ENCODE results near the gene PACS1.
A peak's percentile ranks its signal among the peaks of the same experiment; 100 is the strongest.

PACS1 gene

GRCh38 chr11:66285250-66285947 lies 215.3 kb downstream of the PACS1 start:
- no peak for DNase-seq (ENCODE audit: low read depth in 1 of 2, low spot score in 1 of 2)

DNA sequence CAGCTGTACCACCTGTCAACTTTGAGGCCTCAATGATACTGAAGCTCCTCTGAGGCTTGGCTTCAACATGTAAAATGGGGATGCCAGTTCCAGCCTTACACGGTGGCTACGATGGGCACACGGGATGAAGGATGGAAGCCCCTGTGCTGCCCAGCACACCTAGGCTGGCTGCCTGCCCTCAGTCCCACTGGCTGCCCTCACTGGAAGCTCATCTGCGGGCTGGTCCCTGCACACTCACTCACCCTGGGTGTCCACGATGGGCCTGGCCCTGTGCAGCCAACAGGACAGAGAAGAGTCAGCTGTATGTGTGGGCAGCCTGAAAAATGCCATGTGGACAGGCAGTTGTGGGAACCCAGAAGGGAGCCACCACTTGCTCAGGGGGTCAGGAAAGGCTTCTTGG lies 216.6 kb downstream of the PACS1 start:
- no peak for DNase-seq (ENCODE audit: low read depth in 1 of 2, low spot score in 1 of 2)

GRCh38 chr11:66287211-66287888 lies 217.3 kb downstream of the PACS1 start:
- DNase-seq (ENCODE audit: low read depth in 1 of 2, low spot score in 1 of 2) = no peak

GRCh38 chr11:66287889-66288670 lies 218.0 kb downstream of the PACS1 start:
- no peak for DNase-seq (ENCODE audit: low read depth in 1 of 2, low spot score in 1 of 2)

- DNase-seq (ENCODE audit: low read depth in 1 of 2, low spot score in 1 of 2) = peak; percentile 93 to 98
These were observed 218.8 kb downstream of the PACS1 start, which contains the start of gene YIF1A for GRCh38 chr11:66288671-66289547. TSS of gene YIF1A (minus strand) at chr11:66289143. CDS start at chr11:66288985, 158 bp downstream.

GRCh38 chr11:66289548-66290329 lies 219.7 kb downstream of the PACS1 start:
- peak; percentile 56 to 68 for DNase-seq (ENCODE audit: low read depth in 1 of 2, low spot score in 1 of 2)

DNA sequence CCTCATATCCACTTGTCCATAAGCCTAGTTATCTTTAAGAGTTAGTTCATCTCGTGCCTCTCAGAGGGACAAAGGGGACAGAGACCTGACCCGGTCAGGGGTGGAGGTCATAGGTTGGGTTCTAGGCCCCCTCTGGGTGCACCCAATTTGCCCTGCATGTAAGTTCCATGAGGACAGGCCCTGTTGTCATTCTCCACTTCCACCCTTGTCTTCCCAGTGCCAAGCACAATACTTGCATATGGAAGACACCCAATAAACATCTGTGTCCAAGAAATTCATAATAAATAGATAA lies 220.2 kb downstream of the PACS1 start:
- no peak for DNase-seq (ENCODE audit: low read depth in 1 of 2, low spot score in 1 of 2)

DNA sequence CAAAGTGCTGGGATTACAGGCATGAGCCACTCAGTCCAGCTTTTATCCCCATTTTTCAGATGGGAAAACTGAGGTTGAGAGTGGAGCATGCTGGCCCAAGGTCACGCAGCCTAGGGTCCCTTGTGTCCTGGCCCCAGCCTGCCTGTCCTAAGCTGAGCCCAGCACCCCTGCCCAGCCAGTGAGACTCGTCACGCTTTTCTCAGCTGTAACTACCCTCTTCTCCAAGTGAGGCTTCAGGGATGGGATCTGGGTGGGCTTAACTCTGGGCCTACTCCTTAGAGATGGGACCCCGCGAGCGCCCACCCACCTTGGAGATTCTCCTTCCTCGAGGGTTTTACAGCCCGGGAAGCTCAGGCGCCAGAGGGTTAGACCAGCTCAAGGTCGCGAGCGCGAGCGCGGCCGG lies 221.2 kb downstream of the PACS1 start:
- no peak for DNase-seq (ENCODE audit: low read depth in 1 of 2, low spot score in 1 of 2)

DNA sequence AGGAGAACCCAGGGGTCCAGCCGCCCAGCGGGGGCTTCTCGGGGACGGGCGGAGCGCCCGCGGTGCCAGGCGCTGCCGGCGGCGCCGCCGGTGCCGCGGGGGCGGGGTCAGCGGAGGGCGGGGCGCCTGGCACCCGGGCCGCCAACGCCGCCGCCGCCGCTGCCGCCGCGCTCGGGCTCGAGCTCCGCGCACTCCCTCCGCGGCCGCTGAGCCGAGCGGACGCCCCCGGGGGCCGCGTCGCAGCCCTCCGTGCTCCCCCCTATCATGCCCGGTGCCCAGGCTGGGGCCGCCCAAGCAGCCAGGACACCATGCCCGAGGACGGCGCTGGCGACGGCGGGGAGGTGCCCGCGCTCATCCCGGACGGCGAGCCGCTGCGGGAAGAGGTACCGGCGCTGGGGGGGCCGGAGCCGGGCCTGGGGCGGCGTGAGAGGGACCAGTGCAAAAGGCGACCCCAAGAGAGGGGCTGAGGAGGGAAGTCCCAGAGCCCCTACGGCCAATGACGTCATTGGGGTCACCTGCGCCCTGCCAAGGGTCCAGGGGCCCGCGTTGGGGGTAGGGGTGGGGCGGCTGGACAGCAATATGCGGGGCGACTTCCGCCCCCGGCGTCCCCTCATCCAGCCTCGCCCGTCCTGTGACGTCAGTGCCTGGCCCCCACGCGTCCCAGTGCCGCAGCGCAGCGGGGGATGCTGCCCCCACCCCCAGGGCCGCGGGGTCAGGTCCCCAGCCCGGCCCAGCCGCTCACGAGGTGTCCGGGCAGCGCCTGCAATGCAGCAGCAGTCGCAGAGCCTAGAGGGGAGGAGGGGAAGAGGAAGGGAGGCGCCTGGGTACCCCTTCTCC lies 221.9 kb downstream of the PACS1 start, which contains the start of gene TMEM151A:
TSS of gene TMEM151A (plus strand) at position 189 of the 837 bp plus-strand sequence. CDS start at position 309, 120 bp downstream.
- DNase-seq (ENCODE audit: low read depth in 1 of 2, low spot score in 1 of 2) = no peak

GRCh38 chr11:66292543-66293332 lies 222.7 kb downstream of the PACS1 start:
- DNase-seq (ENCODE audit: low read depth in 1 of 2, low spot score in 1 of 2) = no peak

DNA sequence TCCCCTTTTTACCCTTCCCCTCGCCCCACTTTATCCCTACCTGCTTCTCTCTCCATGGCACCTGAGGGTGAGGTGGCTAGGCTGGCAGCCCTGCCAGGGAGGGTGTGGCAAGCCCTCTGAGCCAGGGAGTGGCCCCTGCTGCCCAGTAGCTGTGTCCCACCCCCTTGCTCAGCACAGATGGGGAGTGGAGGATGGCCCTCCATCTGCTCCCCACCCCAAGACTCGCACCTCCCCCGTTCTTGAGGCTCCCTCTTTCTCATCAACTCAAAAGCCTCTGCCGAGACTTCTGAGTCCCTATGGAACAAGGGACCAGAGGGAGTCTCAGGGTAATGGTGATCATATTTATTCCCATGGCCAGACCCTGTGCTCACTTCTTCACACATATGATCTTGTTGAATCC lies 223.3 kb downstream of the PACS1 start:
- no peak for DNase-seq (ENCODE audit: low read depth in 1 of 2, low spot score in 1 of 2)

DNA sequence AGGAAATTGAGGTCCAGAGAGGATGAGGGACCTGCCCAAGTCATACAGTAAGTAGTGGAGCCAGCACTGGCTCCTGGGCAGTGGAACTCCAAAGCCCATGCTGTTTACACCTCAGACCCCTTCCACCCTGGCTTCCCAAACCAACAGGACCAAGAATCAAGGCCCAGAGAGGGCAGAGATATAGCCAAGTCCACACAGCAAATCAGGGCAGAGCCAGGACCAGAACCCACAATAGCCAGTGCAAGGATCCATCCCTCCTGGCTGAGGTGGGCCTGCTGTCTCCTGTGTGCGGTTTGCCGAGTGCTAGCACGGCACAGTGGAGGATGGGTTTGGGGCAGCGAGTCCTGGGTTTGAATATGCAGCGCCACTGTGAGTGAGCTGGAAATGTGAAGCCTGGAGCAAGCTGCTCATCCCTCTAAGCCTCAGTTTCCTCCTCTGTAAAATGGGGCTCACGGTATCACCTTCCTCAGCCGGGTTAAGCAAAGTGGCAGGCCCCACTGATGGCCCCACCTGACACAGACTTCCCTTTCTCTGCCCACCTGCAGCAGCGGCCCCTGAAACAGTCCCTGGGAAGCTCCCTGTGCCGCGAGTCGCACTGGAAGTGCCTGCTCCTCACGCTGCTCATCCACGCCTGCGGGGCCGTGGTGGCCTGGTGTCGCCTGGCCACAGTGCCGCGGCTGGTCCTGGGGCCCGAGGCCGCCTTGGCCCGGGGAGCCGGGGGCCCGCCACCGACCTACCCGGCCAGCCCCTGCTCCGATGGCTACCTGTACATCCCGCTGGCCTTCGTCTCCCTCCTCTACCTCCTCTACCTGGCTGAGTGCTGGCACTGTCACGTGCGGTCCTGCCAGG lies 223.9 kb downstream of the PACS1 start:
- DNase-seq (ENCODE audit: low read depth in 1 of 2, low spot score in 1 of 2) = no peak
